Transverse colon (tissue), 4 donors: Measurements from ENCODE around the gene GNPDA1.

Experiments used
- CTCF ChIP-seq, 5 experiments: fragments of 200-600 bp in 3 of 5; fragments of 450-650 bp in 2 of 5; sonication (generic) in 3 of 5; IDR thresholded peaks; 1 replicate in 2 of 5; 2 replicates in 3 of 5; pipeline ENCODE4 v1.5.1; 2016 to 2017; ENCODE audit warnings: antibody characterized with exemption in 5 of 5, inconsistent platforms in 3 of 5, mild to moderate bottlenecking in 2 of 5, moderate library complexity in 1 of 5
- EP300 ChIP-seq: sonication (generic); formaldehyde crosslinking; IDR thresholded peaks from one replicate; pipeline ENCODE4 v1.6.1; 2017; ENCODE audit warnings: antibody characterized with exemption, low read depth
- POLR2A ChIP-seq: fragments of 450-650 bp; IDR thresholded peaks from one replicate; pipeline ENCODE4 v1.6.1; 2016; ENCODE audit warnings: antibody characterized with exemption, mild to moderate bottlenecking, moderate library complexity
- POLR2AphosphoS5 ChIP-seq, 3 donors: sonication (generic); formaldehyde crosslinking; IDR thresholded peaks; one replicate each; pipeline ENCODE4 v1.6.1; 2016; ENCODE audit warnings: antibody characterized with exemption in 3 of 3

DNA sequence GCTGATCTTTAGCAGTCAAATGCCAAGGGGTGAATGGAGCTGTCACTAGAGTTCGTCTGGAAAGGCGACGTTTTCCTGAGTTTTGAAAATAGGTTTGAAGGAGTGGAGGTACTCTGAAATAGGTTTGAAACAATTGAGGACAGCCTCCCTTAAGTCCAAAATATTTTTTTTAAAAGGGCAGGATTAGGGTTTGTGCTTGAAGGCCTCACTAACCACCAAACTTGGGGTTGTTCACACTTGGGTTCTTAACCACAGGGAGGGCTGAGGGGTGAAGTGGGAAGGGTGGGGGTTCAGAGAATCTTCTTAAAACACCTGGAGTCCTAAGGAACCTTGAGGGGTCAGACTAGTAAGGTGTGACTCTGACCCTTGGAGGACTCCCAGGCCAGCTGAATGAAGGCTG lies 51.4 kb downstream of the GNPDA1 start:
- TF ChIP-seq CTCF (IDR thresholded peaks at IDR 0.05) (no peak), POLR2A (no peak), EP300 (no peak), POLR2AphosphoS5 (IDR thresholded peaks at IDR 0.05) (no peak)
